ENCODE data around the gene SNAPIN. TPM values are rescaled to one million over a fixed set of nuclear protein-coding genes. Genes with fewer than 3 reads are reported as not detected.

SNAPIN gene
- total RNA-seq, 1 experiment from 2014 or later, result 46.8 TPM

DNA sequence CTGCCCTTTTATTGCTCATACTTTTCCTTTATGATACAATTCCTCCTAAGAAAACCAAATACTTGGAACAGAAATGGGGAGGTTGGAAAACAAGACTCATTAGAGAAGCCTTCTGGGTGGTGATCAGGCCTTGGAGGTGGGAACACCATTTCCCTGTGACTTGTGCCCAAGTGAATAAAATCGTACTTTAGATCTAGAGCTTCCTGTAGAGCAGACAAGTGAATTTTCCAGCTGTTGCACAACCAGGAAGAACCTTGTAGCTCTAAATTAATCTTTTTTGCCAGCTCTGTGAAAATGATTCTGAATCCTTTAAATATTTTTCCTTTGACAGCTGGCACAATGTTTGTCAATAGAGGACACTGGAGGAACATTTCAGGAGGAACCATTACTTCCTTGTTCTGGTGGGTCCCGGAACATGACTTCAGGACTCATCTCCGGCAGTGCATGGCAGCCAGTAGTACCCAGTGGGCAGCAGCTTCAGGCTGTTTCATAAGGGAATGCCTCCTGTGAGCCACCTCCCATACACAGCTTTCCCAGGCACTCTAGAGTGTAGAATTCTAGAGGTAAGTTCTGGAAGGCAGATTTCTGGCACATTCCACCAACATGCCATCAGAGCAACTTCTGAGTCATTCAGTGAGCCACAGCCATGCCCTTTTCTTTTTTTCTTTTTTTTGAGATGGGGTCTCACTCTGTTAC, 5.5 kb upstream of the SNAPIN start:
- DNase-seq, result no peak
- Mint-ChIP-seq H3K4me3 (ENCODE audit: low read depth, unreplicated experiment) (no peak overlapping the region), H3K4me1 (ENCODE audit: low read depth, unreplicated experiment) (peaks cover 7% of the 10 kb centered on the region), H3K27ac (ENCODE audit: unreplicated experiment) (no peak overlapping the region), H3K9me3 (ENCODE audit: low read depth, unreplicated experiment) (no peaks in the 10 kb centered on the region), H3K27me3 (ENCODE audit: unreplicated experiment) (no peaks in the 10 kb centered on the region), H3K36me3 (ENCODE audit: insufficient read depth, unreplicated experiment) (peaks cover 21% of the 10 kb centered on the region)
- CTCF ChIA-PET, result interaction anchor here (1.1 to 1.6 kb wide), 5 partner anchors 9 to 26 kb away, joined by 3 to 7 read pairs (median 4); partner anchors contain the start of genes CHTOP and S100A13
- intact Hi-C loops (cut with micrococcal nuclease; ENCODE audit: unreplicated experiment), result no loop called here
- BruUV-seq (replicated peaks), result no TSS peak
- TF ChIP-seq, protein P1, sequence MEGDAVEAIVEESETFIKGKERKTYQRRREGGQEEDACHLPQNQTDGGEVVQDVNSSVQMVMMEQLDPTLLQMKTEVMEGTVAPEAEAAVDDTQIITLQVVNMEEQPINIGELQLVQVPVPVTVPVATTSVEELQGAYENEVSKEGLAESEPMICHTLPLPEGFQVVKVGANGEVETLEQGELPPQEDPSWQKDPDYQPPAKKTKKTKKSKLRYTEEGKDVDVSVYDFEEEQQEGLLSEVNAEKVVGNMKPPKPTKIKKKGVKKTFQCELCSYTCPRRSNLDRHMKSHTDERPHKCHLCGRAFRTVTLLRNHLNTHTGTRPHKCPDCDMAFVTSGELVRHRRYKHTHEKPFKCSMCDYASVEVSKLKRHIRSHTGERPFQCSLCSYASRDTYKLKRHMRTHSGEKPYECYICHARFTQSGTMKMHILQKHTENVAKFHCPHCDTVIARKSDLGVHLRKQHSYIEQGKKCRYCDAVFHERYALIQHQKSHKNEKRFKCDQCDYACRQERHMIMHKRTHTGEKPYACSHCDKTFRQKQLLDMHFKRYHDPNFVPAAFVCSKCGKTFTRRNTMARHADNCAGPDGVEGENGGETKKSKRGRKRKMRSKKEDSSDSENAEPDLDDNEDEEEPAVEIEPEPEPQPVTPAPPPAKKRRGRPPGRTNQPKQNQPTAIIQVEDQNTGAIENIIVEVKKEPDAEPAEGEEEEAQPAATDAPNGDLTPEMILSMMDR (IDR thresholded peaks at IDR 0.05; ENCODE audit: unreplicated experiment), result no peak

DNA sequence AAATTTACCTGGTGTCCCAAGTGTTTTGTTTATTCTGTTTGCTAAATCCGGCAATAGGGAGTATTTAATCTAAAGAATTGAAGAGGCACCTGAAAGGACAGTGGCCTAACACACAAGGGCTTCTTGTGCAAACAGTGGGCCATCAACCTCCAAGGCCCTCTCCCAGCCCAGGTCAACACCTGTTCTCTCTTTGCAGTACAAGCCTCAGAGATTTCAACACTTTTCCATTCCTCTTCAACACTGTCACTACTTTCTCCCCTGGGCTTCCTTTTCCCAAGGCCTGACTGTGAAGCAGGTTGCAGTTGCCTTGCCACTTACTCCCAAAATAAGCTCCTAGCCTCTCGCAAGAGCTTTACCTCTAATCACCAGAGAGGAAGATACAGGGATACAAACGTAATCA, 3.2 kb upstream of the SNAPIN start:
- no peak for DNase-seq
- intact Hi-C loops (cut with micrococcal nuclease; ENCODE audit: unreplicated experiment), result no loop called here
- TF ChIP-seq, protein P1 (IDR thresholded peaks at IDR 0.05; ENCODE audit: unreplicated experiment), result no peak
- H3K9me3 Mint-ChIP-seq (ENCODE audit: low read depth, unreplicated experiment), result no peaks in the 10 kb centered on the region
- H3K27ac Mint-ChIP-seq (ENCODE audit: unreplicated experiment), result no peak overlapping the region
- H3K36me3 Mint-ChIP-seq (ENCODE audit: insufficient read depth, unreplicated experiment), result peaks cover 13% of the 10 kb centered on the region
- CTCF ChIA-PET, result interaction anchor here (0.7 kb wide), 1 partner anchor 11 kb away, joined by 5 read pairs; no protein-coding TSS in a partner anchor
- BruUV-seq (replicated peaks), result no TSS peak
- H3K4me3 Mint-ChIP-seq (ENCODE audit: low read depth, unreplicated experiment), result no peak overlapping the region
- peaks cover 15% of the 10 kb centered on the region for H3K4me1 Mint-ChIP-seq (ENCODE audit: low read depth, unreplicated experiment)
- no peaks in the 10 kb centered on the region for H3K27me3 Mint-ChIP-seq (ENCODE audit: unreplicated experiment)

DNA sequence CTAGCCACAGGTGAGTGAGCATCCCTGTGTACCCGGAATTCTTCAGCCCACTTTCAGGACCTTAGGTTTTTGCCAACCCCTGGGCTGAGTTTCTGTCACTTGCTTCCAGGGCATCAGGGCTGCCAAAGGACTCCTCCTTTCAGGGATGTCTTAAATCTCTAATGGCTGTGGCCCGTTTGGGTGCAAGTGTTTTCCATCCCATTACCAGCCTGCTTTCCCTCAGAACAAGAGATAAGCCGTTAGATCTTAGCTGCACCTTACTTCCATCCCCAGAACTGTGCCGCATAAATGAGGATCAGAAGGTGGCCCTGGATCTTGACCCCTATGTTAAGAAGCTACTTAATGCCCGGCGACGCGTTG, 652 bp downstream of the SNAPIN start:
- Mint-ChIP-seq H3K9me3 (ENCODE audit: low read depth, unreplicated experiment) (no peaks in the 10 kb centered on the region), H3K4me3 (ENCODE audit: low read depth, unreplicated experiment) (peak overlapping the region; percentile 96), H3K4me1 (ENCODE audit: low read depth, unreplicated experiment) (peaks cover 8% of the 10 kb centered on the region), H3K36me3 (ENCODE audit: insufficient read depth, unreplicated experiment) (peaks cover 51% of the 10 kb centered on the region), H3K27ac (ENCODE audit: unreplicated experiment) (peak overlapping the region; percentile 76), H3K27me3 (ENCODE audit: unreplicated experiment) (no peaks in the 10 kb centered on the region)
- DNase-seq, result no peak
- intact Hi-C loops (cut with micrococcal nuclease; ENCODE audit: unreplicated experiment), result no loop called here
- TSS peak; percentile 73 for BruUV-seq (replicated peaks)
- CTCF ChIA-PET, result interaction anchor here (0.5 to 1.0 kb wide), 5 partner anchors 21 to 119 kb away, joined by 3 to 5 read pairs (median 4); partner anchors contain the start of genes S100A13 and S100A16
- TF ChIP-seq, protein P1 (IDR thresholded peaks at IDR 0.05; ENCODE audit: unreplicated experiment), result no peak

DNA sequence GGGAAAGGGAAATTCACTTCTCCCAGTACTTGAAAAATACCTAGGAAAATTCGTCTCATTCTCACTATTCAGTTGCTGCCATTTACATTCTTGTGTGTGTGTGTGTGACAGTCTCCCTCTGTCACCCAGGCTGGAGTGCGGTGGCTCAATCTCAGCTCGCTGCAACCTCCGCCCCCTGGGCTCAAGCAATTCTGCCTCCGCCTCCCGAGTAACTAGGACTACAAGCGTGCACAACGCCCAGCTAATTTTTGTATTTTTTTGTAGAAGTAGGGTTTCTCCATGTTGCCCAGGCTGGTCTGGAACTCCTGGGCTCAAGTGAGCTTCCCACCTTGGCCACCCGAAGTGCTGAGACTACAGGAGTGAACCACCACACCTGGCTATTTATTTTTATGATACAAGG, 1.2 kb downstream of the SNAPIN start:
- Mint-ChIP-seq H3K4me1 (ENCODE audit: low read depth, unreplicated experiment) (peaks cover 8% of the 10 kb centered on the region), H3K9me3 (ENCODE audit: low read depth, unreplicated experiment) (no peaks in the 10 kb centered on the region), H3K27me3 (ENCODE audit: unreplicated experiment) (no peaks in the 10 kb centered on the region), H3K4me3 (ENCODE audit: low read depth, unreplicated experiment) (peak overlapping the region; percentile 96), H3K27ac (ENCODE audit: unreplicated experiment) (no peak overlapping the region), H3K36me3 (ENCODE audit: insufficient read depth, unreplicated experiment) (peaks cover 56% of the 10 kb centered on the region)
- CTCF ChIA-PET, result interaction anchor here (0.5 to 1.0 kb wide), 6 partner anchors 21 to 1722 kb away, joined by 3 to 5 read pairs (median 4); partner anchors contain the start of genes S100A13 and S100A16
- intact Hi-C loops (cut with micrococcal nuclease; ENCODE audit: unreplicated experiment), result no loop called here
- BruUV-seq (replicated peaks), result no TSS peak
- TF ChIP-seq, protein P1 (IDR thresholded peaks at IDR 0.05; ENCODE audit: unreplicated experiment), result no peak
- no peak for DNase-seq
